Left ventricle myocardium superior (tissue), 1 donor: Measurements from ENCODE around the gene TXNDC16. TPM values are rescaled to one million over a fixed set of nuclear protein-coding genes. Genes with fewer than 3 reads are reported as not detected.

Experiments used
- ATAC-seq: fragments of 200-7000 bp; cut with Tn5 transposase; one replicate; pipeline ENCODE4 v1.9.1; 2020; ENCODE audit warnings: mild to moderate bottlenecking, moderate library complexity
- DNase-seq: peaks from one replicate; pipeline ENCODE4 v3.0.0-alpha.2; 2020
- intact Hi-C: fragments of 100-400 bp; cut with micrococcal nuclease; formaldehyde crosslinking; loops from one replicate; pipeline ENCODE4 v1.11.0; 2022
- total RNA-seq: library from RNA; stranded (reverse); fragmentation: NEBNext Ultra II Directional; extraction: Animal tissue kit (Norgen Biotek cat#: 25700); gene quantifications from one replicate; pipeline ENCODE4 v1.2.1, GENCODE V29; 2021
- donor health status: DM: no; HTN: yes; CAD: no; lungs with severe emphysema.

TXNDC16 gene
- total RNA-seq, 1 donor from 2014 or later: 3.4 TPM

GRCh38 chr14:52402812-52403526 is 149.3 kb downstream of the TXNDC16 start:
- DNase-seq: no peak
- intact Hi-C loops: no loop called here
- no peak for ATAC-seq

- DNase-seq: no peak
- intact Hi-C loops: no loop called here
- no peak for ATAC-seq
Measured at GRCh38 chr14:52400846-52401245, 151.5 kb downstream of the TXNDC16 start.

GRCh38 chr14:52399921-52400595 is 152.2 kb downstream of the TXNDC16 start:
- intact Hi-C loops: no loop called here
- DNase-seq: no peak
- no peak for ATAC-seq

GRCh38 chr14:52399104-52399503 is 153.2 kb downstream of the TXNDC16 start:
- ATAC-seq (no peak), DNase-seq (no peak)
- intact Hi-C loops: no loop called here

DNA sequence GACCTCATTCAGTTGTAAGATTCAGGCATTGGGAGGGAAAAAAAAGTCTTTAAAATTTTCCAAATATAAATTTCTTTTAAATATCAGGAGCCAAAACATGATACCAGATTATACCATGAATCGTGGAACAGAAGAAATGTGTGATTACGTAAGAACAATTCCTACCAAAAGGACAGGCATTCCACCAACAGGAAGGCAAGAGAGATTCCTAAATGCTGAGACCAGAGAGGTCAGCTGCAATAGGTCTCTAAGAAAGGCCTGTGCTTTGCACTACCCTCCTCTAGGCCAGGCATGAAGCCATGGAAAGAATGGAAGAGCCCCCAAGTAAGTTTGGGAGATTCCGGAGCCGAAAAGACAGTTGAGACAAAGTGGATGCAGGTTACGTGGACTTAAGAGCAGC is 154.5 kb downstream of the TXNDC16 start:
- DNase-seq: no peak
- intact Hi-C loops: no loop called here
- ATAC-seq: no peak

GRCh38 chr14:52395728-52396127 is 156.6 kb downstream of the TXNDC16 start:
- DNase-seq (no peak), ATAC-seq (no peak)
- intact Hi-C loops: no loop called here

DNA sequence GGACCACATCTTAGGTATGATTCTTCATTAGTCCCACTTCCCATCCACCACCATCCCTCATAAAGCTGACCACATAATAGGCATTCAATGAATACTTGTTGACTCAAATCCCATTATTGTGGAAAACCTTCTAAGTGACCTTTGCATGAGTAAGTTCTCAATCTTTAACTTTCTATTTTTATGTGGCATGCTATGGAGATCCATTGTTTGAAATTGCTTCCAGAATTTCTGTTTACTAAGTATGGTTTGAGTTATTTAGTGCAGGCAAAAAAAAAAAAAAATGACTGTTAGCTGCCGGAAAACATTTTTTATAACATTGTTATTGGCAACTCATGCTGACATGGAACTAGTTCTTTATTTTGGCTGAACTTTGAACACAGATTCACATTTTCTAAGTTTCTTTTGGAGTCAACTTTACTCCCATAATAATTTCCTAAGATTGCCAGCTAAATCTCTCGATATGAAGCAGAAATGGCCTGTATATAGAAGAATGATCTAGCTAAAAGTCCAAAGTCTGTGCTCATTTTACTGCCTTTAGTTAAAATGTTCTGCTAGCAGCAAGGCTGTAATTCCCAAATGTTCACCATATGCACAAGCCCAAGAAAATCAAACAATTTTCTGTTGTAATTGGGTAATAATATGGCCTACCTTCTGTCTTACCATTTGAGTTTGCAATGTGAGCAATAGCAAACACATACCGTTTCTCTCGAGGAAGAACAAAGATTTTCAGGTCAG is 160.3 kb downstream of the TXNDC16 start:
- ATAC-seq (no peak), DNase-seq (no peak)

More for the DNA sequence above, 160.3 kb downstream of the TXNDC16 start:
- intact Hi-C loops: no loop called here

Other genes starting within 250 kb of the TXNDC16 start
- gene PTGER2, start 238.2 kb downstream of the TXNDC16 start, total RNA-seq: 0.47 TPM
- 0.47 TPM for gene GPR137C, start 331 bp upstream of the TXNDC16 start, total RNA-seq
- gene ERO1A, start 143.1 kb upstream of the TXNDC16 start, total RNA-seq: 14.1 TPM
- 75.2 TPM for gene PSMC6, start 154.7 kb upstream of the TXNDC16 start, total RNA-seq
- gene STYX, start 177.7 kb upstream of the TXNDC16 start, total RNA-seq: 14.1 TPM
- 7.4 TPM for gene GNPNAT1, start 239.1 kb upstream of the TXNDC16 start, total RNA-seq